ENCODE results near the gene IGF2.
"Not testable (repeated sequence)": the region's sequence is repeated elsewhere in the genome, so short reads cannot be mapped to it uniquely, and the experiment has no call there.

IGF2 gene, protein sequence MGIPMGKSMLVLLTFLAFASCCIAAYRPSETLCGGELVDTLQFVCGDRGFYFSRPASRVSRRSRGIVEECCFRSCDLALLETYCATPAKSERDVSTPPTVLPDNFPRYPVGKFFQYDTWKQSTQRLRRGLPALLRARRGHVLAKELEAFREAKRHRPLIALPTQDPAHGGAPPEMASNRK

GRCh38 chr11:2139123-2139521, at the start of gene IGF2:
Gene IGF2 (minus strand): TSS chr11:2139389. CDS start chr11:2135523, 3,866 bp downstream.
- peak; percentile 21 for DNase-seq

DNA sequence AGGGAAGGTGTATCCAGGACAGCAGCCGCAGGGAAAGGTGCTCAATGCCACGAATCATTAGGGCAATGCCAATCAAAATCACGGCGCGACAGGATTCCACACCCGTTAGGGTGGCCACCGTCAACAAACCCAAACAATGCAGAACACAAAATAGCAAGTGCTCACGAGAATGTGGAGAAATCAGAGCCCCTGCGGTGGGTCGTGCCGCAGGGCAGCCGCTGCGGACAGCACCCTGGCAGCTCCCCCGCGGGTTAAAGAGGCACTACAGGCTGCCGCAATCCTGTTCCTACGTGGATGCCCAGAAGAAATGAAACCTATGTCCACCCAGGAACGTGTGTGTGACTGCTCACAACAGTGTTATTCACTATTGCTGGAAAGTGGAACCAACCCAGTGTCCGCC, 49.6 kb upstream of the IGF2 start:
- DNase-seq, result no peak

DNA sequence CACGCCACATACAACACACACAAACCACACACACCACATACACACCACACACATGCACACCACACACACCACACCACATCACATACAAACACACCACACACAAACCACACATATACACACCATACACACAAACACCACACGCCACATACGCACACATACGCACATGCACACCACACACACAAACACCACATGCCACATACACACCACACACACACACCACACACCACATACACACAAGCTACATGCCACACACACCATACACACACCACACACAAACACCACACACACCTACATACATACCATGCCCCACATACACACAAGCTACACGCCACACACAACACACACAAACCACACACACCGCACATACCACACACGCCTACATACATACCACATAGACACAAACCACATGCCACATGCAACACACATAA, 48.1 kb upstream of the IGF2 start:
- no peak for DNase-seq

DNA sequence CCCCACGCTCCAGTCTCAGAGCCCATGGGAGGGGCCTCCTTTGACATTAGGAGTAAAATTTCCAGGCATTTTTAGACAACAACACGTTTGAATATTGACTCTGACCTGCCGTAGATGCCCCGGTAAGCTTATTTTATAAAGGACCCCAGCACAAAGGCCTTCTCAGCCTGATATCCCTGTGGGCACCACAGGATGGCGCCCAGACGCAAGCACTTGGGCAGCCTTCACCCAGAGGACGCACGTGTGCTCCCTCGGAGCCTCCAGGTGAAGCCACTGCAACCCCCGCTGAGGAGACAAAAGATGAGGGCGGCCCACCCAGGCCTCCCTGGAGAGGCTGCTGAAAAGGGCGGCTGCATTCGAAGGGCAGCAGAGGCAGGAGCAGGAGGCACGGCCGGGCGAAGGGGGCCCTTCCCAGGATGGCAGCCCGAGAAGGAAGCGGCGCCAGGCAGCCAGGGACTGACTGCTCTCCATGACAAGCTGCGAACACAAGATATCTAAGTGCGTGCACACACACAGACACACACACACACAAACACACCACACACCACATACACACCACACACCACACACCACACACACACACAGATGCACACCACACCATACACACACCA, 47.6 kb upstream of the IGF2 start:
- peak; percentile 42 for DNase-seq

DNA sequence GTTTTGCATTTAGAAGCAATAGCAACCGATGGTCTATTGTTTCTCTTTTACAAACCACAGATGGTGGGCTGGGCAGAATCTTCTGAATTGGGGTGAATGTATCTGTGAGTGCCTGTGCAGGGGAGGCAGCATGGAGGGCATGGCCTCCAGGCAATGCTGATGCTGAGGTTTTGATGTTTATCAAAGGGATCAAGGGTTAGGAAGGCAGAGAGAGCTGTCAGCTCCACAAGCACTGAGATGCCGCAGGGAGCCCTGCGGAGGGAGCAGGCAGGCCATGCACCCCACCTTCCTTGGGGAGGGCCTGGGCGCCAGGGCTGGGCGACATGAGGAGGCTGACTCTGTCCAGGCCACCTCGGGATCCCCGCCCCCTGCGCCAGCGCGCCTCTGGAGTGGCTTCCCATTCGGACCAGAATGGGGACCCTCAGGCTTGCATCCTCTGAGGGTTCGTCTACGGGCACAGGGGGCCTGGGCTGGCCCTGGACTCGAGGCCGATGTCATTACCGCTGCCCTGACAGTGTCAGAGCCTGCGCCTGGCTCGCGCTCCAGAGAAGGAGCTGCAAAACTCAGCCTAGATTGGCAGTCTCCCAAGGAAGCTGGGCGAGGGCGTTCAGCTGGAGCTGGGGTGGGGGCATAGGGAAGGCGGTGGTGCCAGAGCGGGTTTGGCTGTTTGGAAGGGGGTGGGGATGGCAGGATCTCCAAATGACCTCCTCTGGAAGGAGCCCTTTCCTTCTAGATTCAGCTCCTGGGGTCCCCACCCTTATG, 46.3 kb upstream of the IGF2 start:
- no peak for DNase-seq

GRCh38 chr11:2182692-2183474, 43.7 kb upstream of the IGF2 start:
- no peak for DNase-seq

DNA sequence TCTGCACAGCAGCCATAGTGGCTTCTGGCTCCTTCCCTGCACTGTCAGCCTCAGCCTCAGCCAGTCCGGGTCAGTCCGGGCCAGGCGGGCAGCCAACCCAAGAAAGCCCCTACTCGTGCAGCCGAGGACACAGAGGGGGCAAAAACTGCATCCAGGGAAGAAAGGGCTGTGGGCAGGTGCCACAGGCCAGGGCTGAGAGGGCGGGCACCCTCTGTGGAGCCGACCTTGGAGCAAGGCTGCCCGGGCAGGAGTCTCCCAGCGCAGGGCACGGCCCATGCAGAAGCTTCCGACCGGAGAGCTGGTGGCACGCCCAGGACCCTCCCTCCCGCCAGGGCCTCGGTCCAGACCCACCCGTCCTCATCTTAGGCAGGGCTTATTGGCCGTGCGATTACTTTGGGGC, 42.9 kb upstream of the IGF2 start:
- no peak for DNase-seq

- DNase-seq, result no peak
Observed at GRCh38 chr11:2180789-2181370, 41.7 kb upstream of the IGF2 start.

DNA sequence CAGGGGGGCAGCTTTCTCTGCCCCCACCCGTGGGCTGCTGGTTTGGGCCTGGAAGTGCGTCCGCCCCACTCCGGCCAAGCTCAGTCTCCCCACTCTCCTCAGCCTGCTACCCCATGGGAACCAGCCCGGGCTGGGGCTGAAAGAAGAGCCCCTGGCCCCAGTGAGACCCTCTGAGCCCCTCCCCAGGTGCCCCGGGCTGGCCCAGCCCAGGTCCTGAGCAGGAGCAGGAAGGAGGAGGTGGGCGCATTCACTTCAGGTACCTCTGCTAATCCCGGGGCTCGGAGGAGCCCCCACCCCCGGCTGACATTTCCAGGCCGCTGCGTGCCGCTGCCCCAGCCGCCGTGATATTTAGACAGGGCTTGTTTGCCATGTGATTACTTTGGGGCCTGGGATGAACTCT, 41.2 kb upstream of the IGF2 start:
- no peak for DNase-seq

- DNase-seq, result no peak
Observed at GRCh38 chr11:2179516-2179915, 40.3 kb upstream of the IGF2 start.

GRCh38 chr11:2178906-2179494, 39.8 kb upstream of the IGF2 start:
- DNase-seq, result no peak

DNA sequence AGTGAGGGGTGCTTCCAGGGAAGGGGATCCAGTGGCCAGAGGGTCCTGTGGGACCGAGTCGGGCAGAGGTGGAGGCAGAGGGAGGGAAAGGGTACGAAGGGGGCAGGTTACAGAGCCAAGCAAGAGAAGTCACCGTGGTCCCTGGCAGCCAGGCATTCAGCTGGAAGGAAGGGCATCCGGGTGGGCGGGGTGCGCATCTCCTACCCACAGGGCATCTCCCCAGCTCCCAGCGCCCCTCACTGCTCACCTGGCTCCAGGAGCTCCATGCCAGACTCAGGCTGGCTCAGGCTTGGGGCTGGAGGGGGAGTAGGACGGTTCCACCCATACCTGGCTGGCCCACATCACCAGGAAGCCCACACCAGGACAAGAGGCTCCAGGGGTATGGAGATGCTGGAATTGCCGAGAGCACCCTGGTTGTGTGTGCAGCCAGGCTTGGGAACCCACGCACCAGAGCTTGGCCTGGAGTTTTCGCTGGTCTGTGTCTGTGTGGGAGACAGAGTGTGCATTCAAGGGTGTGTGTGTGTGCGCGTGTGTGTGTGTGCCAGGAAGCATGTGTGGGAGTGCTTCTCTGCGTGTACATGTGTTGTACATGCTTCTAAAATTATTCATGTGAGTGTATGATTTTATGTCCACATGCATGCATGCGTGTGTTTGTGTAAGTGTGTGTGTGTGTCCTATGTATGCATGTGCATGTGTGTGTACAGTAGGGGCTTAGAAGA, 39.0 kb upstream of the IGF2 start:
- not testable (repeated sequence) for DNase-seq

DNA sequence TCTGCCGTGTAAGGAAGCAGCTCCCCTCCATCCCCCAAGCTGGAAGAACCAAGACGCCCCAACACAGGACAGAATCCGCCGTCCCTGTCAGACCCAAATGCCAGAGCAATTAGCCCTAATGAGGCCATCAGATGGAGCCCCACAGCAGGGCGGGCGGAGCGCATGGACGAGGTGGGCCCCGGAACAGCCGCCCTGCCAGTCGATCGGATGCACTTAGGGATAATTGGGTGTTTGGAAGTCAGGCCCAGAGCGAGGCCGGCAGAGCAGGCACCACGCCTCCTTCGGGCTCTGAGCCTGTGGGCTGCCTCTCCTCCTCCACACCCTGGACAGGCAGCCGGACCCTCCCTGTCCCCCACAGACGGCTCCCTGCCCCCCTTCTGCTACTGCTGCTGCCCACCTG, 37.9 kb upstream of the IGF2 start:
- no peak for DNase-seq

- DNase-seq, result no peak
Observed at GRCh38 chr11:2176389-2176900, 37.3 kb upstream of the IGF2 start.

GRCh38 chr11:2175659-2176058, 36.5 kb upstream of the IGF2 start:
- no peak for DNase-seq

DNA sequence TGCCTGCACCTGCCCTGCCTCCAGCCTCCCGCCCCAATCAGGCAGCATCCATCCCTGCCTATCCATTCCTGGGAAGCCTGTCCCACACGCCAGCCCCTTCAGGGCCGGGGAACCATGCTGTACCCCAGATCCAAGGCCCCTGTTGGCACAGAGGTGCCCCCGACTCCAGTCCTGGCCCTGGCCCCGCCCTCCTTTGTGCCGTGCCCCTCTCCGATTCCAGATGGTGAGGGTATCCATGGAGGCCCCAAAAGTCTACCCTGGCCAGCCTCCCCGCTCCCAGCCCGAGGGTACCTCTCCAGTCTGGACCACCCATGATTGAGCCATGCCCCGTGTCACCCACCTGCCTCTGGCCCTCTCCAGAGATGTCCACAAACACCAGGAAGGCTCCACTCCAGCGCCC, 35.2 kb upstream of the IGF2 start:
- no peak for DNase-seq

DNA sequence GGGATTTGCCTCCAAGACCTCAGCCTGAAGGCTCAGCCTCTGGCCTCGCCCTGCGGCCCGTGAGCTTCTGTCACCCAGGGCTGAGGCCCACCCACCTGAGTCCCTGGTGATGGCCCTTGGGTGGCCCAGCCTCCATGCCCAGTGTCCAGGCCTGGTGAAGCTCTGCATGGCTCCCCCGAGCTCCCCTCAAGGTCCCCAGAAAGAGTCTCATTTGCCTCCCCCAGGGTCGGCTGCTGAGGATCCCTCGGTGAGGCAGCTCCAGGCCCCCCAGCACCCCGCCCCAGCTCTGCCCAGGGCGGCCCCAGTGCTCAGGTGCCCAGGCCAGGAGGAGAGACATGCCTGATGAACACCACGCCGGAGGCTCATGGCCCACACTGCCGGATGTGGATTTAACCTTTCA, 34.6 kb upstream of the IGF2 start:
- no peak for DNase-seq

DNA sequence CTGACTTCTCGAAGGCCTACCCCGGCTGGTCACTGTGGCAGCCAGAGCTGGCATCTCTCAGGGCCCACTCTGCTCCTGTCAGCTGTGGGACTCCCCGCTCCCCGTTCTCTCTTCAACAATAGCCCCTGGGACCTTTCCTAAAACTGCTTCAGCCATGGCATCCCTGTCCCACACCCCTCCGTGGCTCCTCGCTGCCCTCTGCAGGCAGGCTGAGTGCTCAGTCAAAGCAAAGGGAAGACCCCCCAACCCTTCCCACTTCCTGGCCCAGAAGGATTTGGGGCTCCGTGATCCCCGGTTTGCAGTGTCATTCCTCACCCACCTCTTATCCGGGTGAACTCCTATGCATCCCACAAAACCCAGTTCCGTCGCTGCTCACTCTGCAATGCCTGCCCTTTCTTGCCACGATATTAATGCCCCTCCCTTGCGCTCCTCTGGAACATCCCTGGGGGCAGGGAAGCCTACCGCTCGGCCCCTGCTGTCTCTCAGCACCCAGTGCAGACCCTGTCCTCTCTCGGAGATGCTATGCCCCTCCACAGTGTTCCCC, 34.0 kb upstream of the IGF2 start:
- DNase-seq, result no peak

GRCh38 chr11:2172676-2173075, 33.5 kb upstream of the IGF2 start:
- DNase-seq, result no peak

GRCh38 chr11:2171591-2172003, 32.4 kb upstream of the IGF2 start, which contains the start of gene TH:
Gene TH (minus strand): TSS chr11:2171815. CDS start chr11:2171786, 29 bp downstream.
- DNase-seq, result no peak

Measured in activated naive CD4-positive, alpha-beta T cell treated with Interleukin-2 at 50 U/mL for 16 hours (primary cell).